Activated CD8-positive, alpha-beta T cell treated with anti-CD3 and anti-CD28 coated beads, Interleukin-2, amount 10 ng/mL, durations not matched to agents 7 days and 5 days (primary cell): ENCODE data around the gene CIAO3. TPM values are rescaled to one million over a fixed set of nuclear protein-coding genes. Genes with fewer than 3 reads are reported as not detected.
A peak's percentile ranks its signal among the peaks of the same experiment; 100 is the strongest.

Experiments
- ATAC-seq: fragments of 150-1000 bp; cut with Tn5 transposase; one replicate; pipeline ENCODE4 v1.10.0; 2021; ENCODE audit warnings: moderate library complexity
- CTCF ChIA-PET: fragments of 350-600 bp; sonication (Branson Sonifier 250); formaldehyde crosslinking; loops from one replicate; lab custom pipeline; 2021; ENCODE audit warnings: antibody characterized with exemption; lab: Charles Lee
- POLR2A ChIA-PET: fragments of 350-600 bp; sonication (Branson Sonifier 250); formaldehyde crosslinking; loops from one replicate; lab custom pipeline; 2021; ENCODE audit warnings: antibody characterized with exemption; lab: Charles Lee
- DNase-seq: peaks from one replicate; pipeline ENCODE4 v3.0.0-alpha.2; 2020
- H3K27ac Mint-ChIP-seq: one replicate; pipeline ENCODE4 v1.8.0; 2021; ENCODE audit warnings: mild to moderate bottlenecking, mixed read lengths
- H3K27me3 Mint-ChIP-seq: one replicate; pipeline ENCODE4 v1.8.0; 2021; ENCODE audit warnings: low read depth, mixed read lengths
- H3K36me3 Mint-ChIP-seq: one replicate; pipeline ENCODE4 v1.8.0; 2021; ENCODE audit warnings: low read depth, mixed read lengths
- H3K4me1 Mint-ChIP-seq: one replicate; pipeline ENCODE4 v1.8.0; 2021; ENCODE audit warnings: low read depth, mixed read lengths
- H3K4me3 Mint-ChIP-seq: one replicate; pipeline ENCODE4 v1.8.0; 2021; ENCODE audit warnings: mild to moderate bottlenecking, mixed read lengths
- H3K9me3 Mint-ChIP-seq: one replicate; pipeline ENCODE4 v1.8.0; 2022; ENCODE audit warnings: mixed read lengths; ENCODE audit not compliant: insufficient read depth
- microRNA-seq: library from miRNA; unstranded; fragments of <30 nt; microRNA quantifications from one replicate; pipeline ENCODE4 v1.2.0, GENCODE V29; 2022
- total RNA-seq, 2 experiments: library from RNA; stranded (reverse); gene quantifications; one replicate each; pipeline ENCODE4 v1.2.3, GENCODE V29; 2021

Gene CIAO3
- total RNA-seq, 2 experiments from 2014 or later: 24.9 to 32.4 TPM

DNA sequence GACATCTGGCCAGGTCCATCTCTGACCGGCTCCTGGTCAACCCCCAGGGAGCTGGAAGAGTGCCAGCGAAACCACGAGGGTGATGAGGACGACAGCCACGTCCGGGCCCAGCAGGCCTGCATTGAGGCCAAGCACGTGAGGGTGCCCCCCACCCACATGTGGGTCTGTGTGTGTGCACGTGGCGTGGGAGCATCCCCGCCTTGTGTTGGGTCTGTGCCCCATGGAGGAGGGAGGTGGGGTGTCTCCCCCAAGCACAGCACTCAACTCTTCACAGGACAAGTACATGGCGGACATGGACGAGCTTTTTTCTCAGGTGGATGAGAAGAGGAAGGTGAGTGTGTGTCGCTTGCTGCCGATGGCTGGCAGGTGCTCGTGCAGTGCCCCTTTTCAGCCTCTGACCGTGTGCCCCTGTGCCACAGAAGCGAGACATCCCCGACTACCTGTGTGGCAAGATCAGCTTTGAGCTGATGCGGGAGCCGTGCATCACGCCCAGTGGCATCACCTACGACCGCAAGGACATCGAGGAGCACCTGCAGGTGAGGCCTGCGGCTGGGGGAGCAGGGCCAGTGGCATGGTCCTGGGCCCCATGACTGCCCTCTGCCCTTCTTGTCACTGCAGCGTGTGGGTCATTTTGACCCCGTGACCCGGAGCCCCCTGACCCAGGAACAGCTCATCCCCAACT lies 58.9 kb downstream of the CIAO3 start:
- CTCF ChIA-PET: interaction anchor here (0.9 to 1.7 kb wide), 2 partner anchors 14 to 103 kb away, joined by 3 to 8 read pairs; partner anchors contain the start of gene RHOT2
- no peaks in the 10 kb centered on the region for H3K27me3 Mint-ChIP-seq
- H3K4me3 Mint-ChIP-seq: peak overlapping the region; percentile 76
- H3K9me3 Mint-ChIP-seq: no peaks in the 10 kb centered on the region
- POLR2A ChIA-PET: interaction anchor here (1.3 to 2.4 kb wide), 4 partner anchors 8 to 13 kb away, joined by 3 to 15 read pairs (median 7); partner anchors contain the start of genes RHOT2 and WDR24
- DNase-seq: no peak
- H3K36me3 Mint-ChIP-seq: peaks cover 28% of the 10 kb centered on the region
- peaks cover 44% of the 10 kb centered on the region for H3K4me1 Mint-ChIP-seq
- ATAC-seq: no peak
- peak overlapping the region; percentile 61 for H3K27ac Mint-ChIP-seq

GRCh38 chr16:680967-681745 lies 59.6 kb downstream of the CIAO3 start:
- ChIA-PET POLR2A (interaction anchor here (0.6 to 2.4 kb wide), 6 partner anchors 9 to 126 kb away, joined by 3 to 15 read pairs (median 4); partner anchors contain the start of genes METTL26, RHOT2 and WDR24), CTCF (interaction anchor here (0.9 to 2.6 kb wide), 4 partner anchors 9 to 104 kb away, joined by 3 to 10 read pairs (median 8); partner anchors contain the start of genes RHOT2 and WDR24)
- Mint-ChIP-seq H3K9me3 (no peaks in the 10 kb centered on the region), H3K36me3 (peaks cover 24% of the 10 kb centered on the region), H3K4me1 (peaks cover 43% of the 10 kb centered on the region), H3K4me3 (peak overlapping the region; percentile 76), H3K27me3 (no peaks in the 10 kb centered on the region), H3K27ac (peak overlapping the region; percentile 61)
- no peak for DNase-seq
- ATAC-seq: no peak

DNA sequence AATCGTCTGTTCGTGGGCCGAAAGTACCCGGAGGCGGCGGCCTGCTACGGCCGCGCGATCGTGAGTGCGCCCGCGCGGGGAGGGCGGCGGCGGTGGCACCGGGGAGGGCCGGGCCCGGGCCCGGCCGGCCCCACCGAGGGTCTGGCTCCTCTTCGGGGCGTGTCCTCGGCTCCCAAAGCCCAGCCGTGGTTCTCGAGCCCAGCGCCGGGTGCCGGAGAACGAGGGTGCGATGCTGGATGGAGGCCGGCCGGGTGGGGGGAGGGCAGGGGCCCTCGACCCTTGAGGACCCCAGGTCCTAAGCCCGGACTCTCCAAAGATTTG lies 60.2 kb downstream of the CIAO3 start:
- Mint-ChIP-seq H3K9me3 (no peaks in the 10 kb centered on the region), H3K27me3 (no peaks in the 10 kb centered on the region), H3K4me1 (peaks cover 38% of the 10 kb centered on the region), H3K36me3 (peaks cover 24% of the 10 kb centered on the region), H3K4me3 (peak overlapping the region; percentile 76), H3K27ac (peak overlapping the region; percentile 61)
- ChIA-PET POLR2A (interaction anchor here (0.6 to 2.4 kb wide), 5 partner anchors 9 to 126 kb away, joined by 3 to 15 read pairs (median 4); partner anchors contain the start of genes METTL26, RHOT2 and WDR24), CTCF (interaction anchor here (0.8 to 2.6 kb wide), 3 partner anchors 9 to 90 kb away, joined by 3 to 10 read pairs (median 9); partner anchors contain the start of genes RHOT2 and WDR24)
- no peak for ATAC-seq
- DNase-seq: no peak

DNA sequence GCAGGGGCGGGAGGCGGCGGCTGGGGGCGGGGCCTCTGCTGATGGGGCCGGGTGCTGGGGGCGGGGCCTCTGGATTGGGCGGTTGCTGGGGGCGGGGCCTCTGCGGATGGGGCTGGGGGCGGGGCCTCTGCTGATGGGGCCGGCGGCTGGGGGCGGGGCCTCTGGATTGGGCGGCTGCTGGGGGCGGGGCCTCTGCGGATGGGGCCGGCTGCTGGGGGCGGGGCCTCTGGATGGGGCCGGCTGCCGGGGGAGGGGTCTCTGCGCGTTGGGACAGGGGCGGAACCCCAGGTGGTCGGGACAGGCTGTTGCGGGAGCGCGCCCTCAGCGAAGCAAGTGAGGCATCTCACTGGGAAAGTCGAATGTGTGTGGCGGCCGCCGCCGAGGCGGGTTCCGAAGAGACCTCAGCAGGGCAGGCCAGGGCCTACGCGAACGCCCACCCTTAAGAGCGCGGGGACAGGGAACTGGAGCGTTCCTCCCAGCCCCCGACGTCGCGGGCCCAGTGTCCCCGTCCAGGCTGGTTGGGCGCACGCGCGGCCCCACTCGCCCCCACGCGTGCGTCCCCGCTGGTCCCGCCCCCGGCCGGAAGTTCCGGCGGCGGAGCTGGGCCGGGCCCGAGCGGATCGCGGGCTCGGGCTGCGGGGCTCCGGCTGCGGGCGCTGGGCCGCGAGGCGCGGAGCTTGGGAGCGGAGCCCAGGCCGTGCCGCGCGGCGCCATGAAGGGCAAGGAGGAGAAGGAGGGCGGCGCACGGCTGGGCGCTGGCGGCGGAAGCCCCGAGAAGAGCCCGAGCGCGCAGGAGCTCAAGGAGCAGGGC lies 60.8 kb downstream of the CIAO3 start, which contains the start of gene STUB1:
STUB1 (plus strand) TSS at position 597 of the 811 bp plus-strand sequence; CDS start at position 713, 116 bp downstream.
- peaks cover 24% of the 10 kb centered on the region for H3K36me3 Mint-ChIP-seq
- POLR2A ChIA-PET: interaction anchor here (0.6 to 2.4 kb wide), 6 partner anchors 9 to 127 kb away, joined by 3 to 15 read pairs (median 4); partner anchors contain the start of genes METTL26, RHOT2 and WDR24
- H3K9me3 Mint-ChIP-seq: no peaks in the 10 kb centered on the region
- H3K4me1 Mint-ChIP-seq: peaks cover 42% of the 10 kb centered on the region
- CTCF ChIA-PET: interaction anchor here (0.8 to 2.6 kb wide), 3 partner anchors 10 to 90 kb away, joined by 3 to 10 read pairs (median 9); partner anchors contain the start of genes RHOT2 and WDR24
- H3K27me3 Mint-ChIP-seq: peaks cover 4% of the 10 kb centered on the region
- peak within 1 kb of the TSS; percentile 90 for H3K27ac Mint-ChIP-seq
- DNase-seq (peak; percentile 90), ATAC-seq (peak; percentile 41)
- H3K4me3 Mint-ChIP-seq: peak within 1 kb of the TSS; percentile 81

Small RNAs within 50 kb of the gene (microRNA-seq; reads per million reads assigned to microRNA genes)
- gene MIR662: not detected

Other genes starting within 250 kb of the CIAO3 start
- 10 to 100 TPM; 85.3 to 93.0 TPM for gene CAPN15, start 213.3 kb downstream of the CIAO3 start, total RNA-seq
- not detected for gene PRR35, start 180.6 kb downstream of the CIAO3 start, total RNA-seq
- gene NHLRC4, start 174.0 kb downstream of the CIAO3 start, total RNA-seq: 1 to 10 TPM; 1.6 TPM
- gene PIGQ, start 171.0 kb downstream of the CIAO3 start, total RNA-seq: 10 to 100 TPM; 41.2 to 43.0 TPM
- gene RAB40C, start 150.9 kb downstream of the CIAO3 start, total RNA-seq: 10 to 100 TPM; 13.1 to 15.0 TPM
- under 1 TPM; 0.47 to 0.68 TPM for gene WFIKKN1, start 110.0 kb downstream of the CIAO3 start, total RNA-seq
- gene METTL26, start 104.7 kb downstream of the CIAO3 start, total RNA-seq: 10 to 100 TPM; 89.0 to 94.0 TPM
- gene MCRIP2, start 99.2 kb downstream of the CIAO3 start, total RNA-seq: 10 to 100 TPM; 40.6 to 40.9 TPM
- 100 to 1,000 TPM in 1 of 2 experiments, 10 to 100 TPM in 1; 96.8 to 106 TPM for gene WDR90, start 91.6 kb downstream of the CIAO3 start, total RNA-seq
- 100 to 1,000 TPM; 135 to 139 TPM for gene RHOT2, start 72.9 kb downstream of the CIAO3 start, total RNA-seq
- gene RHBDL1, start 65.3 kb downstream of the CIAO3 start, total RNA-seq: 1 to 10 TPM; 1.4 to 1.9 TPM
- gene STUB1, start 60.6 kb downstream of the CIAO3 start, total RNA-seq: 10 to 100 TPM; 80.4 to 86.4 TPM
- 10 to 100 TPM; 36.1 to 39.0 TPM for gene JMJD8, start 56.7 kb downstream of the CIAO3 start, total RNA-seq
- 10 to 100 TPM; 16.9 to 19.4 TPM for gene WDR24, start 50.6 kb downstream of the CIAO3 start, total RNA-seq
- gene FBXL16, start 35.2 kb downstream of the CIAO3 start, total RNA-seq: 1 to 10 TPM; 5.9 to 7.3 TPM
- gene METRN, start 25.9 kb downstream of the CIAO3 start, total RNA-seq: 10 to 100 TPM in 1 of 2 experiments, 1 to 10 TPM in 1; 8.1 to 10.6 TPM
- 10 to 100 TPM; 12.3 to 14.2 TPM for gene ANTKMT, start 19.9 kb downstream of the CIAO3 start, total RNA-seq
- gene CCDC78, start 14.6 kb downstream of the CIAO3 start, total RNA-seq: 1 to 10 TPM; 3.9 TPM
- 10 to 100 TPM in 1 of 2 experiments, 1 to 10 TPM in 1; 8.4 to 11.2 TPM for gene HAGHL, start 13.9 kb downstream of the CIAO3 start, total RNA-seq
- gene MSLN, start 19.7 kb upstream of the CIAO3 start, total RNA-seq: not detected
- 10 to 100 TPM; 25.9 to 30.1 TPM for gene RPUSD1, start 47.4 kb upstream of the CIAO3 start, total RNA-seq
- 100 to 1,000 TPM; 102 to 126 TPM for gene CHTF18, start 47.6 kb upstream of the CIAO3 start, total RNA-seq
- not detected for gene GNG13, start 59.7 kb upstream of the CIAO3 start, total RNA-seq
- gene LMF1, start 230.0 kb upstream of the CIAO3 start, total RNA-seq: 10 to 100 TPM; 14.3 to 17.4 TPM
- not detected for gene SOX8, start 240.8 kb upstream of the CIAO3 start, total RNA-seq